Keratinocyte (primary cell): ENCODE data around the gene CARD11. TPM values are rescaled to one million over a fixed set of nuclear protein-coding genes. Genes with fewer than 3 reads are reported as not detected.

Source experiments
- DNase-seq: peaks from one replicate; pipeline ENCODE4 v3.0.0-alpha.2; 2011; ENCODE audit warnings: low read depth, missing footprints, low spot score
- FAIRE-seq: peaks from 2 replicates; lab custom pipeline; 2011; peaks lifted over from hg19 to GRCh38; lab: Jason Lieb, UNC
- H2AFZ ChIP-seq: 2 replicates; pipeline ENCODE4 v1.6.0; 2012; ENCODE audit warnings: low read length, control low read depth, inconsistent platforms; ENCODE audit not compliant: control insufficient read depth
- H3K27ac ChIP-seq: 2 replicates; pipeline ENCODE4 v1.5.1; 2011; ENCODE audit warnings: low read length; ENCODE audit not compliant: control insufficient read depth, insufficient read depth
- H3K27me3 ChIP-seq: 3 replicates; pipeline ENCODE4 v1.6.0; 2011; ENCODE audit warnings: low read length; ENCODE audit not compliant: control insufficient read depth, insufficient read depth; ENCODE audit errors: extremely low read depth
- H3K36me3 ChIP-seq, 2 experiments: 2 replicates in 1 of 2; 3 replicates in 1 of 2; pipeline ENCODE4 v1.5.1; 2011; ENCODE audit warnings: low read length in 2 of 2, mild to moderate bottlenecking in 1 of 2; ENCODE audit not compliant: control insufficient read depth in 2 of 2, insufficient read depth in 2 of 2; ENCODE audit errors: extremely low read depth in 1 of 2
- H3K4me1 ChIP-seq: 3 replicates; pipeline ENCODE4 v1.5.1; 2011; ENCODE audit warnings: low read length; ENCODE audit not compliant: control insufficient read depth, insufficient read depth; ENCODE audit errors: extremely low read depth
- H3K4me2 ChIP-seq: 3 replicates; pipeline ENCODE4 v1.6.0; 2011; ENCODE audit warnings: low read depth, low read length; ENCODE audit not compliant: control insufficient read depth, insufficient read depth; ENCODE audit errors: extremely low read depth
- H3K4me3 ChIP-seq, 3 experiments: fragments of 200-600 bp in 1 of 3; sonication (generic) in 1 of 3; 2 replicates in 2 of 3; 3 replicates in 1 of 3; pipeline ENCODE4 v1.5.1; 2011 to 2016; ENCODE audit warnings: low read length in 3 of 3, mild to moderate bottlenecking in 3 of 3, control low read depth in 2 of 3, inconsistent platforms in 1 of 3, low read depth in 1 of 3, mixed read lengths in 1 of 3, mixed run types in 1 of 3, moderate library complexity in 1 of 3; ENCODE audit not compliant: control insufficient read depth in 2 of 3, insufficient read depth in 2 of 3; ENCODE audit errors: extremely low read depth in 1 of 3
- H3K79me2 ChIP-seq: 2 replicates; pipeline ENCODE4 v1.6.0; 2012; ENCODE audit warnings: low read length; ENCODE audit not compliant: control insufficient read depth, insufficient read depth
- H3K9ac ChIP-seq: 3 replicates; pipeline ENCODE4 v1.6.0; 2011; ENCODE audit warnings: low read length; ENCODE audit not compliant: control insufficient read depth, insufficient read depth; ENCODE audit errors: extremely low read depth
- H3K9me1 ChIP-seq: 3 replicates; pipeline ENCODE4 v1.6.0; 2011; ENCODE audit warnings: low read length; ENCODE audit not compliant: control insufficient read depth, insufficient read depth; ENCODE audit errors: extremely low read depth
- H3K9me3 ChIP-seq: 2 replicates; pipeline ENCODE4 v1.5.1; 2012; ENCODE audit warnings: low read depth, low read length; ENCODE audit not compliant: control insufficient read depth
- H4K20me1 ChIP-seq: 3 replicates; pipeline ENCODE4 v1.6.0; 2011; ENCODE audit warnings: low read length; ENCODE audit not compliant: control insufficient read depth, insufficient read depth; ENCODE audit errors: extremely low read depth
- EZH2 ChIP-seq: IDR thresholded peaks from one replicate; pipeline ENCODE4 v1.6.1; 2012; ENCODE audit warnings: inconsistent platforms, mild to moderate bottlenecking, low read length, moderate library complexity
- dilution Hi-C: fragments of 300-500 bp; cut with MboI; formaldehyde crosslinking; loops from one replicate; pipeline ENCODE4 v1.7.0; 2020; ENCODE audit warnings: low sequenced_read_pairs; ENCODE audit not compliant: extremely low pct_ligation_motif_present
- polyA plus RNA-seq, 5 experiments: library from polyadenylated mRNA; depleted of rRNA in 3 of 5; stranded (reverse) in 3 of 5; stranded (forward) in 1 of 5; unstranded in 1 of 5; fragments of >200 nt; gene quantifications; 1 replicate in 1 of 5; 2 replicates in 3 of 5; 3 replicates in 1 of 5; pipeline versions ENCODE4 v1.2.1 to v1.2.3, GENCODE V29; 2011 to 2012; ENCODE audit warnings: missing spikeins in 2 of 5, low read depth in 1 of 5, low replicate concordance in 1 of 5
- TF ChIP-seq, protein P1 (sequence below), 3 experiments: IDR thresholded peaks in 1 of 3; conservative IDR thresholded peaks in 1 of 3; optimal IDR thresholded peaks in 1 of 3; 2 replicates in 2 of 3; 3 replicates in 1 of 3; pipeline versions ENCODE3 to v1.5.1; 2011; ENCODE audit warnings: low read length in 3 of 3, mild to moderate bottlenecking in 3 of 3, moderate library complexity in 2 of 3, control low read depth in 1 of 3, inconsistent platforms in 1 of 3; ENCODE audit not compliant: insufficient read depth in 2 of 3; ENCODE audit errors: extremely low read depth in 1 of 3

The CARD11 gene
- polyA plus RNA-seq, 1 donor (not counting 4 experiments of a cell fraction or from before 2014, with no cell fraction given): 4.3 TPM

DNA sequence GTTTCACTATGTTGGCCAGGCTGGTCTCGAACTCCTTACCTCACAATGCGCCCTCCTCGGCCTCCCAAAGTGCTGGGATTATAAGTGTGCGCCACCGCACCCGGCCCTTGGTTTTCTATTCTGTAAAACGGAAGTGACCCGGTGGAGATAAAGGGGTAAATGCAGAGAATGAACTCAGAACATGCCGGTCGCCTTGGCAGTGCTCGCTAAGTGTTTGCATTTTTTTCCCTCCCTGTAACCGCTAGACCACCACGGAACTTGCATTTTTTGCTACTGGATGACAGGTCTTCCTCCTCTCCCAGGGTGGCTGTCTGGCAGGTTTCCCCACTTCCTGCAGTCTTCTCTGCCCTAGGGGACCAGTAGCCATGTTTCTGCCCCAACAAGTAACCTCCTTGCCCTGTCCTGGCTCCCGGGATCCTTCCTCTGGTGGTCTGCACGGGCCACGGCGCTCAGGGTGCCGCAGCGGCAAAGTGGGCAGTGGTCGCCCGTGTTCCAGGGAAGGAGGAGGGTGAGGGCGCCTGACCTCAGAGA is 180.8 kb downstream of the CARD11 start:
- dilution Hi-C loops: no loop called here
- Histone ChIP-seq H3K4me1 (peaks cover 25% of the 10 kb centered on the region), H3K9me3 (no peaks in the 10 kb centered on the region), H3K4me3 (no peak overlapping the region), H3K4me2 (no peak overlapping the region), H3K27ac (peak overlapping the region; percentile 75), H3K79me2 (no peaks in the 10 kb centered on the region), H3K9ac (no peak overlapping the region), H3K27me3 (no peaks in the 10 kb centered on the region), H3K36me3 (no peaks in the 10 kb centered on the region), H4K20me1 (no peaks in the 10 kb centered on the region), H2AFZ (no peak overlapping the region), H3K9me1 (no peaks in the 10 kb centered on the region)
- FAIRE-seq (no peak), DNase-seq (no peak)
- no peak for TF ChIP-seq EZH2
- TF ChIP-seq, protein P1, sequence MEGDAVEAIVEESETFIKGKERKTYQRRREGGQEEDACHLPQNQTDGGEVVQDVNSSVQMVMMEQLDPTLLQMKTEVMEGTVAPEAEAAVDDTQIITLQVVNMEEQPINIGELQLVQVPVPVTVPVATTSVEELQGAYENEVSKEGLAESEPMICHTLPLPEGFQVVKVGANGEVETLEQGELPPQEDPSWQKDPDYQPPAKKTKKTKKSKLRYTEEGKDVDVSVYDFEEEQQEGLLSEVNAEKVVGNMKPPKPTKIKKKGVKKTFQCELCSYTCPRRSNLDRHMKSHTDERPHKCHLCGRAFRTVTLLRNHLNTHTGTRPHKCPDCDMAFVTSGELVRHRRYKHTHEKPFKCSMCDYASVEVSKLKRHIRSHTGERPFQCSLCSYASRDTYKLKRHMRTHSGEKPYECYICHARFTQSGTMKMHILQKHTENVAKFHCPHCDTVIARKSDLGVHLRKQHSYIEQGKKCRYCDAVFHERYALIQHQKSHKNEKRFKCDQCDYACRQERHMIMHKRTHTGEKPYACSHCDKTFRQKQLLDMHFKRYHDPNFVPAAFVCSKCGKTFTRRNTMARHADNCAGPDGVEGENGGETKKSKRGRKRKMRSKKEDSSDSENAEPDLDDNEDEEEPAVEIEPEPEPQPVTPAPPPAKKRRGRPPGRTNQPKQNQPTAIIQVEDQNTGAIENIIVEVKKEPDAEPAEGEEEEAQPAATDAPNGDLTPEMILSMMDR (optimal IDR thresholded peaks at IDR 0.05 in 1 of 3, IDR thresholded peaks at IDR 0.05 in 1 of 3, conservative IDR thresholded peaks at IDR 0.05 in 1 of 3; ENCODE audit: extremely low read depth in 1 of 3, insufficient read depth in 2 of 3, low read length in 3 of 3): no peak

DNA sequence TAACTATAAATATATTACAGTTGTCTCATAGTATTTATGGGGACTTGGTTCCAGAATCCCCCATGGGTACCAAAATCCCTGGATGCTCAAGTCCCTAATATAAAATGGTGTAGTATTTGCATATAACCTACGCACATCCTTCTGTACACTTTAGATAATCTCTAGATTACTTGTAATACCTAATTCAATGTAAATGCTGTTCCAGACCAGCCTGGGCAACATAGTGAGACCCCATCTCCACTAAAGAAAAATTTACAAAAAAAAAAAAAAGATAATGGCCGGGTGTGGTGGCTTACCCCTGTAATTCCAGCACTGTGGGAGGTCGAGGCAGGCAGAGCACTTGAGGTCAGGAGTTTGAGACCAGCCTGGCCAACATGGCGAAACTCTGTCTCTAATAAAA is 182.2 kb downstream of the CARD11 start:
- H3K27ac ChIP-seq: no peak overlapping the region
- no peak overlapping the region for H3K4me2 ChIP-seq
- no peaks in the 10 kb centered on the region for H3K36me3 ChIP-seq
- H3K9me1 ChIP-seq: no peaks in the 10 kb centered on the region
- DNase-seq: no peak
- peaks cover 25% of the 10 kb centered on the region for H3K4me1 ChIP-seq
- H3K9me3 ChIP-seq: no peaks in the 10 kb centered on the region
- no peaks in the 10 kb centered on the region for H3K79me2 ChIP-seq
- no peak overlapping the region for H3K4me3 ChIP-seq
- FAIRE-seq: no peak
- no peaks in the 10 kb centered on the region for H4K20me1 ChIP-seq
- dilution Hi-C loops: no loop called here
- no peak overlapping the region for H2AFZ ChIP-seq
- no peaks in the 10 kb centered on the region for H3K27me3 ChIP-seq
- H3K9ac ChIP-seq: no peak overlapping the region
- TF ChIP-seq EZH2: no peak
- TF ChIP-seq, protein P1 (optimal IDR thresholded peaks at IDR 0.05 in 1 of 3, IDR thresholded peaks at IDR 0.05 in 1 of 3, conservative IDR thresholded peaks at IDR 0.05 in 1 of 3; ENCODE audit: extremely low read depth in 1 of 3, insufficient read depth in 2 of 3, low read length in 3 of 3): no peak
